PC-9 (cell line): ENCODE data around the gene UBE2Q2. TPM values are rescaled to one million over a fixed set of nuclear protein-coding genes. Genes with fewer than 3 reads are reported as not detected.
"Not testable (repeated sequence)": the region's sequence is repeated elsewhere in the genome, so short reads cannot be mapped to it uniquely, and the experiment has no call there.

Experiments used
- Bru-seq: library from RNA; stranded (reverse); fragments of 400-500 nt; gene quantifications from one replicate; lab custom pipeline; 2021; lab: Mats Ljungman, UMichigan
- BruChase-seq, 2 experiments: library from RNA; stranded (reverse); fragments of 400-500 nt; gene quantifications; one replicate each; lab custom pipeline; 2021; lab: Mats Ljungman, UMichigan
- BruUV-seq: library from RNA; stranded (reverse); fragments of 400-500 nt; replicated peaks from 2 replicates; lab custom pipeline; 2021; lab: Mats Ljungman, UMichigan
- CTCF ChIA-PET: fragments of 300-600 bp; sonication (Branson Sonifier 250); formaldehyde crosslinking; loops from one replicate; lab custom pipeline; 2022; ENCODE audit warnings: antibody characterized with exemption; lab: Charles Lee
- POLR2A ChIA-PET: fragments of 300-600 bp; sonication (Branson Sonifier 250); formaldehyde crosslinking; loops from one replicate; lab custom pipeline; 2022; ENCODE audit warnings: antibody characterized with exemption; ENCODE audit not compliant: unreplicated experiment; lab: Charles Lee
- DNase-seq, 2 experiments: peaks; one replicate each; pipeline versions ENCODE4 v3.0.0 to v3.0.0-alpha.2; 2015 to 2022; ENCODE audit warnings: mixed read lengths in 1 of 2
- H2AFZ ChIP-seq: fragments of 200-600 bp; sonication (generic); 2 replicates; pipeline ENCODE4 v1.8.1; 2017; ENCODE audit warnings: antibody characterized with exemption
- H3F3A ChIP-seq: fragments of 200-600 bp; sonication (generic); 2 replicates; pipeline ENCODE4 v1.8.1; 2017; ENCODE audit warnings: antibody characterized with exemption, mild to moderate bottlenecking, low read depth; ENCODE audit not compliant: insufficient read depth
- H3K27ac ChIP-seq: fragments of 200-600 bp; sonication (generic); 2 replicates; pipeline ENCODE4 v1.6.1; 2016; ENCODE audit warnings: mixed run types
- H3K27me3 ChIP-seq: fragments of 200-600 bp; sonication (generic); 2 replicates; pipeline ENCODE4 v1.6.1; 2016; ENCODE audit warnings: low read depth, mixed run types; ENCODE audit not compliant: insufficient read depth
- H3K36me3 ChIP-seq: fragments of 200-600 bp; sonication (generic); 2 replicates; pipeline ENCODE4 v1.6.1; 2016; ENCODE audit warnings: low read depth, mixed run types
- H3K4me1 ChIP-seq: fragments of 200-600 bp; sonication (generic); replicated peaks from 2 replicates; pipeline ENCODE4 v1.6.1; 2016; ENCODE audit warnings: mixed run types; ENCODE audit not compliant: insufficient read depth
- H3K4me2 ChIP-seq: fragments of 200-600 bp; sonication (generic); 2 replicates; pipeline ENCODE4 v1.6.1; 2017; ENCODE audit warnings: mixed run types
- H3K4me3 ChIP-seq: fragments of 200-600 bp; sonication (generic); 2 replicates; pipeline ENCODE4 v1.6.1; 2016; ENCODE audit warnings: mixed run types
- H3K79me2 ChIP-seq: fragments of 200-600 bp; sonication (generic); 2 replicates; pipeline ENCODE4 v1.6.1; 2017; ENCODE audit warnings: low read depth, mixed run types
- H3K9me2 ChIP-seq: fragments of 200-600 bp; sonication (generic); 2 replicates; pipeline ENCODE4 v1.8.1; 2017; ENCODE audit warnings: mild to moderate bottlenecking; ENCODE audit not compliant: insufficient read depth
- H3K9me3 ChIP-seq: fragments of 200-600 bp; sonication (generic); 2 replicates; pipeline ENCODE4 v1.8.1; 2016; ENCODE audit warnings: low read depth; ENCODE audit not compliant: insufficient read depth
- H4K20me1 ChIP-seq: fragments of 200-600 bp; sonication (generic); 2 replicates; pipeline ENCODE4 v1.8.1; 2017; ENCODE audit not compliant: insufficient read depth
- CTCF ChIP-seq: fragments of 200-600 bp; sonication (generic); conservative IDR thresholded peaks from 2 replicates; pipeline ENCODE4 v1.6.1; 2017; ENCODE audit warnings: mixed run types, antibody characterized with exemption, mild to moderate bottlenecking, moderate library complexity
- EZH2 ChIP-seq: fragments of 200-600 bp; sonication (generic); IDR thresholded peaks from 2 replicates; pipeline ENCODE4 v1.8.0; 2017; ENCODE audit warnings: antibody characterized with exemption, low read depth
- intact Hi-C: fragments of 100-400 bp; cut with micrococcal nuclease; formaldehyde crosslinking; loops from one replicate; pipeline ENCODE4 v1.10.0; 2022; ENCODE audit not compliant: unreplicated experiment
- long read RNA-seq: library from polyadenylated mRNA; stranded (forward); transcript quantifications from one replicate; pipeline ENCODE4 v2.0.0, GENCODE V29; 2022
- total RNA-seq: library from RNA; stranded (reverse); gene quantifications from 2 replicates; pipeline ENCODE4 v1.2.3, GENCODE V29; 2021

UBE2Q2 gene
- 15.6 and 20.0 TPM in 2 replicates for total RNA-seq
- Bru-seq, nascent RNA, result percentile 77 among the genes with signal in this experiment
- percentile 71 among the genes with signal in this experiment for BruChase-seq, experiment 1, labeled RNA remaining after a 2-hour chase
- percentile 64 among the genes with signal in this experiment for BruChase-seq, experiment 2, labeled RNA remaining after a 6-hour chase
- long read RNA-seq, transcript UBE2Q2-201 (13 exons, 3,130 nt), result major isoform, 15 of 33 reads
- long read RNA-seq, partial matches to known transcripts, result 3 of 33 reads
- long read RNA-seq, other reads (novel, unspliced or antisense), result 12 of 33 reads

DNA sequence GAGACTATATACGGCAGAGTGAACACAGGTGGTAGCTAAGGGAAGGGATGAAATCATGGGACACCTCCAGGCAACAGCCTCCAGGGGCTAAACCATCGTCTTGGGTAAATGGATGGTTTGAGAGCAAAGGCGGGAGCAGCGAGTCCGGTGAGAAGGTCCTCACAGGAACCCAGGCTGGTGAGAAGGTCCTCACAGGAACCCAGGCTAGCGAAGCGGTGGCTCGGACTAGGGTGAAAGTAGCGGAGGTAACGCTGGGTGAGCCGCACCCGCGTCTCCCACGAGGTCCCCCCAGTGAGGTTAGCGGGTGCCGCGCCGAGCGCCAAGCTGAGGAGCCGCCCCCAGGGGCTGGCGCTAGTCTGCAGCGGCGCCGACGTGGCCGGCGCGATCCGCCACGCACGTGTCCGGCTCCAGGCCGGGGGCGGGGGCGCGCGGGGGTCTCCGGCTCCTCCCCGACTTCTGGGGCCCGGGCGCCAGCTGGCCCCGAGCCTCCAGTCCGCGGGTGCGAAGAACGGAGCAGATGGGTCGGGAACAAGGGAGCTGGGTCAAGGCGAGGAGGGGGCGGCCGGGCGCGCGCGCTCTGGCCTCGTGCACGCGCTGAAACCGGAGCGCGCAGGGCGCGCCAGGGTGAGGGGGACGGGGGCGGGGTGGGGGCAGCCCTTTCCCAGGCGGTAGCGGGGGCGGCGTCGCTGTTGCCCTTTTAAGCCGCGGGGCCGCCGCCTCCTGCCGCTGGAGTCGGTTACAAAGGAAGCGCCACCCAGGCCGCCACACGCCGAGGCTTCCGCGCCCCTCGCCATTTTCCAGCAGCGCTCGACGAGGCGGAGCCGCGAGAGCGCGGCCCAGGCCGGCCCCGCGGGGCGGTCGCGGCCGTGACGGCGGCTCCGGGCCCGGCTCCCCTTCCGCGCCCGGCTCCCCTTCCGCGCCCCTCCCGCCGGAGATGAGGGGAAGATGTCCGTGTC lies at the start of gene UBE2Q2:
Gene UBE2Q2, plus strand, starts transcription at position 726 of the 956 bp plus-strand sequence. Its CDS starts 220 bp downstream, at position 946.
- peak within 1 kb of the TSS; percentile 97 for H3K4me2 ChIP-seq
- peaks cover 8% of the 10 kb centered on the region; the same call in 1 of the 2 replicates for H3F3A ChIP-seq
- H2AFZ ChIP-seq, result peak within 1 kb of the TSS; percentile 93
- no peaks in the 10 kb centered on the region for H4K20me1 ChIP-seq
- peaks cover 34% of the 10 kb centered on the region for H3K79me2 ChIP-seq
- H3K36me3 ChIP-seq, result no peaks in the 10 kb centered on the region
- peak within 1 kb of the TSS; percentile 83 for H3K4me3 ChIP-seq
- no peaks in the 10 kb centered on the region for H3K9me3 ChIP-seq
- no TSS peak for BruUV-seq
- ChIA-PET CTCF (interaction anchor here (0.6 to 1.2 kb wide), 2 partner anchors 22 to 34 kb away, joined by 3 to 4 read pairs; no protein-coding TSS in a partner anchor), POLR2A (interaction anchor here (0.6 to 0.7 kb wide), 4 partner anchors 61 to 619 kb away, joined by 3 to 17 read pairs (median 6); partner anchors contain the start of gene FBXO22)
- no peaks in the 10 kb centered on the region for H3K9me2 ChIP-seq
- H3K27me3 ChIP-seq, result no peaks in the 10 kb centered on the region
- TF ChIP-seq EZH2 (no peak), CTCF (no peak)
- intact Hi-C loops, result no loop called here
- H3K4me1 ChIP-seq, result peaks cover 13% of the 10 kb centered on the region
- peak in 1 of 2 experiments; percentile 62 for DNase-seq
- no peak within 1 kb of the TSS for H3K27ac ChIP-seq

GRCh38 chr15:75796321-75796720 lies 46.9 kb upstream of the UBE2Q2 start:
- ChIA-PET POLR2A (no interaction called here), CTCF (no interaction called here)
- no TSS peak for BruUV-seq
- Histone ChIP-seq H3K9me3 (no peaks in the 10 kb centered on the region), H3K36me3 (no peaks in the 10 kb centered on the region), H3K79me2 (no peaks in the 10 kb centered on the region), H3F3A (no peaks in the 10 kb centered on the region), H3K27me3 (peaks cover 25% of the 10 kb centered on the region), H3K9me2 (no peaks in the 10 kb centered on the region), H2AFZ (no peak overlapping the region), H4K20me1 (no peaks in the 10 kb centered on the region), H3K27ac (no peak overlapping the region), H3K4me3 (no peak overlapping the region), H3K4me1 (no peaks in the 10 kb centered on the region), H3K4me2 (no peak overlapping the region)
- TF ChIP-seq EZH2, result no peak
- TF ChIP-seq CTCF, result no peak
- DNase-seq, result no peak
- intact Hi-C loops, result no loop called here

DNA sequence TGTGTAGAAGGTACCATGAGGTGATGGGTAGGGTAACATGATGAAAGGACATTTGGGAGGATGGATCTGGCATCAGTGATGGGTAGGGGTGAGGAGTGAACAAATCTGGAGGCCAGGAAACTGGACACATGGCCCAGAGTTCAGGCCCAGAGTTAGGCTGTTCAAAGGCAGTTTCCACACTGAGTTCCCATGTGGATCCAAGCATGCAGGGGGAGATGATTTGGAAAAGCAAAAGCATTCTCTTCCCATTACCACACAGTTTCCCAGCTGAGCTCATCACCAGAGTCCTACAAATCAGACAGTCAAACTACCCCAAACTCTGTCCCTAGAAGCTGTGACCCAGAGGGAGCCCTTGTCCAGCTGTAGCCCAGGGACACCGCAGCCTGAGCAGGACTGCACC lies 46.1 kb upstream of the UBE2Q2 start:
- DNase-seq, H3K9me3 ChIP-seq, POLR2A ChIA-PET, H3K4me1 ChIP-seq, H3K9me2 ChIP-seq, intact Hi-C loops, H3F3A ChIP-seq, H3K79me2 ChIP-seq, H4K20me1 ChIP-seq, H3K4me2 ChIP-seq, H3K27ac ChIP-seq, CTCF ChIA-PET, BruUV-seq, H3K36me3 ChIP-seq, H3K4me3 ChIP-seq, H2AFZ ChIP-seq: not testable (repeated sequence)
- H3K27me3 ChIP-seq, result peaks cover 30% of the 10 kb centered on the region
